ENCODE measurements around the gene ORMDL3. TPM values are rescaled to one million over a fixed set of nuclear protein-coding genes. Genes with fewer than 3 reads are reported as not detected.

The ORMDL3 gene
- total and polyA plus RNA-seq, 2 experiments from 2014 or later = 33.6 to 38.5 TPM

DNA sequence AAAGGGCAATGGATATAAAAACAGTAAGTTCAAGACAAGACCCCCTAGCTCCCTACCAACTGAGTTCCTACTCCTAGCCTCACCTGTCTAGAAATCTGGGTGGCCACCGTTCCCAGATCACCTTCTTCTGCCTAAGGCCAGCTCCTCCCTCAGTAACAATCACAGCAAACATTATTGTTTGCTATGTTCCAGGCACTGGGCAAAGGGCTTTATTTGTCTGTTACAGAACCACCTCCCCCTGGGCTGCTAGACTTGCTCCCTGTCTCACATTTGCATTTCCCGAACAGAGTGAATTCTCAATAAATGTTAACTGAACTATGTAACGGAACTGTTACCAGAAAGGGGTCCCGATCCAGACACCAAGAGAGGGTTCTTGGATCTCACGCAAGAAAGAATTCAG, 6.9 kb upstream of the ORMDL3 start:
- DNase-seq (ENCODE audit: low spot score) (no peak), ATAC-seq (no peak)
- TF ChIP-seq POLR2AphosphoS5 (IDR thresholded peaks at IDR 0.05; ENCODE audit: low read depth) (no peak), EZH2 (IDR thresholded peaks at IDR 0.05; ENCODE audit: low read depth, unreplicated experiment) (no peak), CREB1 (CRISPR knock-in tag; IDR thresholded peaks at IDR 0.05; ENCODE audit: low read depth) (no peak), STAT1 (IDR thresholded peaks at IDR 0.05; ENCODE audit: unreplicated experiment) (no peak), ZNF114 (CRISPR knock-in tag; IDR thresholded peaks at IDR 0.05) (no peak)
- TF ChIP-seq, protein P1, sequence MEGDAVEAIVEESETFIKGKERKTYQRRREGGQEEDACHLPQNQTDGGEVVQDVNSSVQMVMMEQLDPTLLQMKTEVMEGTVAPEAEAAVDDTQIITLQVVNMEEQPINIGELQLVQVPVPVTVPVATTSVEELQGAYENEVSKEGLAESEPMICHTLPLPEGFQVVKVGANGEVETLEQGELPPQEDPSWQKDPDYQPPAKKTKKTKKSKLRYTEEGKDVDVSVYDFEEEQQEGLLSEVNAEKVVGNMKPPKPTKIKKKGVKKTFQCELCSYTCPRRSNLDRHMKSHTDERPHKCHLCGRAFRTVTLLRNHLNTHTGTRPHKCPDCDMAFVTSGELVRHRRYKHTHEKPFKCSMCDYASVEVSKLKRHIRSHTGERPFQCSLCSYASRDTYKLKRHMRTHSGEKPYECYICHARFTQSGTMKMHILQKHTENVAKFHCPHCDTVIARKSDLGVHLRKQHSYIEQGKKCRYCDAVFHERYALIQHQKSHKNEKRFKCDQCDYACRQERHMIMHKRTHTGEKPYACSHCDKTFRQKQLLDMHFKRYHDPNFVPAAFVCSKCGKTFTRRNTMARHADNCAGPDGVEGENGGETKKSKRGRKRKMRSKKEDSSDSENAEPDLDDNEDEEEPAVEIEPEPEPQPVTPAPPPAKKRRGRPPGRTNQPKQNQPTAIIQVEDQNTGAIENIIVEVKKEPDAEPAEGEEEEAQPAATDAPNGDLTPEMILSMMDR (conservative IDR thresholded peaks at IDR 0.05; ENCODE audit: low read depth in 2 of 2) = no peak
- TF ChIP-seq, protein P2, sequence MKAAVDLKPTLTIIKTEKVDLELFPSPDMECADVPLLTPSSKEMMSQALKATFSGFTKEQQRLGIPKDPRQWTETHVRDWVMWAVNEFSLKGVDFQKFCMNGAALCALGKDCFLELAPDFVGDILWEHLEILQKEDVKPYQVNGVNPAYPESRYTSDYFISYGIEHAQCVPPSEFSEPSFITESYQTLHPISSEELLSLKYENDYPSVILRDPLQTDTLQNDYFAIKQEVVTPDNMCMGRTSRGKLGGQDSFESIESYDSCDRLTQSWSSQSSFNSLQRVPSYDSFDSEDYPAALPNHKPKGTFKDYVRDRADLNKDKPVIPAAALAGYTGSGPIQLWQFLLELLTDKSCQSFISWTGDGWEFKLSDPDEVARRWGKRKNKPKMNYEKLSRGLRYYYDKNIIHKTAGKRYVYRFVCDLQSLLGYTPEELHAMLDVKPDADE (IDR thresholded peaks at IDR 0.05) = no peak
- peaks cover 12% of the 10 kb centered on the region for H3K4me1 ChIP-seq (ENCODE audit: insufficient read depth)
- H3K9me3 Mint-ChIP-seq = no peaks in the 10 kb centered on the region
- H3K36me3 Mint-ChIP-seq (ENCODE audit: low read depth) = no peaks in the 10 kb centered on the region
- no peaks in the 10 kb centered on the region for H3K79me2 ChIP-seq (replicated peaks; ENCODE audit: insufficient read depth)
- no peak overlapping the region for H3K4me3 ChIP-seq
- H3K4me3 Mint-ChIP-seq = no peak overlapping the region
- no peaks in the 10 kb centered on the region for H4K20me1 ChIP-seq (replicated peaks; ENCODE audit: insufficient read depth)
- no peaks in the 10 kb centered on the region for H3F3A ChIP-seq (replicated peaks; ENCODE audit: low read depth)
- H3K9me2 ChIP-seq (ENCODE audit: insufficient read depth) = no peaks in the 10 kb centered on the region
- H3K27me3 ChIP-seq (ENCODE audit: insufficient read depth) = no peaks in the 10 kb centered on the region
- peaks cover 17% of the 10 kb centered on the region for H3K4me1 Mint-ChIP-seq
- H2AFZ ChIP-seq = no peak overlapping the region
- no peak overlapping the region for H3K27ac ChIP-seq (ENCODE audit: low read depth)
- H3K36me3 ChIP-seq (ENCODE audit: insufficient read depth) = no peaks in the 10 kb centered on the region
- peak overlapping the region; percentile 19 for H3K4me2 ChIP-seq
- H3K27me3 Mint-ChIP-seq (ENCODE audit: insufficient read depth, low read depth, poor library complexity) = no peaks in the 10 kb centered on the region
- H3K27ac Mint-ChIP-seq = no peak overlapping the region

DNA sequence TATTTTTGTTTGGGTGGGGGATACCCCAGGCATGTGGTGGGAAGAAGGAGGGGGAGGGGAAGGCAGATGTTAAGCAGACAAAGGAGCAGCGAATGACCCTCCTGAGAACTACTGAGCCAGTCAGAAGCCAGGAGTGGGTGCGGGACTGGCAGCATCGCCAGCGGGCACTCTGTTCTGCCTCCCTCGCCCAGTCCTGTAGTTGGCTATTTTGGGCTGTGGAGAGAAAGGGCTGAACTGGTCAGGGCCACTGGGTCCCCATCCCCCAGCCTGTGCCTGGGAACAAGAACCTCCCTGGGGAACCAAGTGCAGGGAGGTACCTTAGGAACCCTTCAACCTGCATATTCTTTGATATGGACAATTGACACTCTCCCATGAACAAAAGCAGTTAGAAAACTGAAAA, 6.5 kb upstream of the ORMDL3 start:
- Histone ChIP-seq H4K20me1 (replicated peaks; ENCODE audit: insufficient read depth) (no peaks in the 10 kb centered on the region), H3K4me3 (no peak overlapping the region), H3K9me2 (ENCODE audit: insufficient read depth) (no peaks in the 10 kb centered on the region), H3K27me3 (ENCODE audit: insufficient read depth) (no peaks in the 10 kb centered on the region), H3F3A (replicated peaks; ENCODE audit: low read depth) (no peaks in the 10 kb centered on the region; the same call in 1 of the 2 replicates), H3K4me2 (peak overlapping the region; percentile 19; the same call in 1 of the 2 replicates), H2AFZ (peak overlapping the region; percentile 28; the same call in 1 of the 2 replicates), H3K36me3 (ENCODE audit: insufficient read depth) (no peaks in the 10 kb centered on the region), H3K79me2 (replicated peaks; ENCODE audit: insufficient read depth) (no peaks in the 10 kb centered on the region), H3K27ac (ENCODE audit: low read depth) (no peak overlapping the region), H3K4me1 (ENCODE audit: insufficient read depth) (peaks cover 12% of the 10 kb centered on the region)
- Mint-ChIP-seq H3K27me3 (ENCODE audit: insufficient read depth, low read depth, poor library complexity) (no peaks in the 10 kb centered on the region), H3K4me1 (peaks cover 22% of the 10 kb centered on the region), H3K9me3 (no peaks in the 10 kb centered on the region), H3K27ac (no peak overlapping the region), H3K4me3 (no peak overlapping the region), H3K36me3 (ENCODE audit: low read depth) (no peaks in the 10 kb centered on the region)
- peak; percentile 38 for ATAC-seq
- no peak for DNase-seq (ENCODE audit: low spot score)
- no peak for TF ChIP-seq JUNB (IDR thresholded peaks at IDR 0.05; ENCODE audit: unreplicated experiment)
- TF ChIP-seq, protein P2 (IDR thresholded peaks at IDR 0.05) = no peak
- TF ChIP-seq, protein P3, sequence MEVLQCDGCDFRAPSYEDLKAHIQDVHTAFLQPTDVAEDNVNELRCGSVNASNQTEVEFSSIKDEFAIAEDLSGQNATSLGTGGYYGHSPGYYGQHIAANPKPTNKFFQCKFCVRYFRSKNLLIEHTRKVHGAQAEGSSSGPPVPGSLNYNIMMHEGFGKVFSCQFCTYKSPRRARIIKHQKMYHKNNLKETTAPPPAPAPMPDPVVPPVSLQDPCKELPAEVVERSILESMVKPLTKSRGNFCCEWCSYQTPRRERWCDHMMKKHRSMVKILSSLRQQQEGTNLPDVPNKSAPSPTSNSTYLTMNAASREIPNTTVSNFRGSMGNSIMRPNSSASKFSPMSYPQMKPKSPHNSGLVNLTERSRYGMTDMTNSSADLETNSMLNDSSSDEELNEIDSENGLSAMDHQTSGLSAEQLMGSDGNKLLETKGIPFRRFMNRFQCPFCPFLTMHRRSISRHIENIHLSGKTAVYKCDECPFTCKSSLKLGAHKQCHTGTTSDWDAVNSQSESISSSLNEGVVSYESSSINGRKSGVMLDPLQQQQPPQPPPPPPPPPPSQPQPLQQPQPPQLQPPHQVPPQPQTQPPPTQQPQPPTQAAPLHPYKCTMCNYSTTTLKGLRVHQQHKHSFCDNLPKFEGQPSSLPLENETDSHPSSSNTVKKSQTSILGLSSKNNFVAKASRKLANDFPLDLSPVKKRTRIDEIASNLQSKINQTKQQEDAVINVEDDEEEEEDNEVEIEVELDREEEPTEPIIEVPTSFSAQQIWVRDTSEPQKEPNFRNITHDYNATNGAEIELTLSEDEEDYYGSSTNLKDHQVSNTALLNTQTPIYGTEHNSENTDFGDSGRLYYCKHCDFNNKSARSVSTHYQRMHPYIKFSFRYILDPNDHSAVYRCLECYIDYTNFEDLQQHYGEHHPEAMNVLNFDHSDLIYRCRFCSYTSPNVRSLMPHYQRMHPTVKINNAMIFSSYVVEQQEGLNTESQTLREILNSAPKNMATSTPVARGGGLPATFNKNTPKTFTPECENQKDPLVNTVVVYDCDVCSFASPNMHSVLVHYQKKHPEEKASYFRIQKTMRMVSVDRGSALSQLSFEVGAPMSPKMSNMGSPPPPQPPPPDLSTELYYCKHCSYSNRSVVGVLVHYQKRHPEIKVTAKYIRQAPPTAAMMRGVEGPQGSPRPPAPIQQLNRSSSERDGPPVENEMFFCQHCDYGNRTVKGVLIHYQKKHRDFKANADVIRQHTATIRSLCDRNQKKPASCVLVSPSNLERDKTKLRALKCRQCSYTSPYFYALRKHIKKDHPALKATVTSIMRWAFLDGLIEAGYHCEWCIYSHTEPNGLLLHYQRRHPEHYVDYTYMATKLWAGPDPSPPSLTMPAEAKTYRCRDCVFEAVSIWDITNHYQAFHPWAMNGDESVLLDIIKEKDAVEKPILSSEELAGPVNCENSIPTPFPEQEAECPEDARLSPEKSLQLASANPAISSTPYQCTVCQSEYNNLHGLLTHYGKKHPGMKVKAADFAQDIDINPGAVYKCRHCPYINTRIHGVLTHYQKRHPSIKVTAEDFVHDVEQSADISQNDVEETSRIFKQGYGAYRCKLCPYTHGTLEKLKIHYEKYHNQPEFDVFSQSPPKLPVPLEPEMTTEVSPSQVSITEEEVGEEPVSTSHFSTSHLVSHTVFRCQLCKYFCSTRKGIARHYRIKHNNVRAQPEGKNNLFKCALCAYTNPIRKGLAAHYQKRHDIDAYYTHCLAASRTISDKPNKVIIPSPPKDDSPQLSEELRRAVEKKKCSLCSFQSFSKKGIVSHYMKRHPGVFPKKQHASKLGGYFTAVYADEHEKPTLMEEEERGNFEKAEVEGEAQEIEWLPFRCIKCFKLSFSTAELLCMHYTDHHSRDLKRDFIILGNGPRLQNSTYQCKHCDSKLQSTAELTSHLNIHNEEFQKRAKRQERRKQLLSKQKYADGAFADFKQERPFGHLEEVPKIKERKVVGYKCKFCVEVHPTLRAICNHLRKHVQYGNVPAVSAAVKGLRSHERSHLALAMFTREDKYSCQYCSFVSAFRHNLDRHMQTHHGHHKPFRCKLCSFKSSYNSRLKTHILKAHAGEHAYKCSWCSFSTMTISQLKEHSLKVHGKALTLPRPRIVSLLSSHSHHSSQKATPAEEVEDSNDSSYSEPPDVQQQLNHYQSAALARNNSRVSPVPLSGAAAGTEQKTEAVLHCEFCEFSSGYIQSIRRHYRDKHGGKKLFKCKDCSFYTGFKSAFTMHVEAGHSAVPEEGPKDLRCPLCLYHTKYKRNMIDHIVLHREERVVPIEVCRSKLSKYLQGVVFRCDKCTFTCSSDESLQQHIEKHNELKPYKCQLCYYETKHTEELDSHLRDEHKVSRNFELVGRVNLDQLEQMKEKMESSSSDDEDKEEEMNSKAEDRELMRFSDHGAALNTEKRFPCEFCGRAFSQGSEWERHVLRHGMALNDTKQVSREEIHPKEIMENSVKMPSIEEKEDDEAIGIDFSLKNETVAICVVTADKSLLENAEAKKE (CRISPR knock-in tag; IDR thresholded peaks at IDR 0.05) = no peak
- no peak for TF ChIP-seq NANOG (IDR thresholded peaks at IDR 0.05; ENCODE audit: borderline replicate concordance)
